A549 (cell line): ENCODE results near the gene PRKAG2. TPM values are rescaled to one million over a fixed set of nuclear protein-coding genes. Genes with fewer than 3 reads are reported as not detected.
A peak's percentile ranks its signal among the peaks of the same experiment; 100 is the strongest.

Source experiments
- ATAC-seq, 2 experiments: fragments of 200-7000 bp in 1 of 2; fragments of >200 bp in 1 of 2; cut with Nextera tagmentation in 1 of 2; cut with Tn5 transposase in 1 of 2; 3 replicates each; pipeline versions ENCODE4 v1.8.0 to v1.9.1; 2018 to 2020; ENCODE audit warnings: mild to moderate bottlenecking in 1 of 2, moderate library complexity in 1 of 2
- CTCF ChIA-PET: fragments of 300-600 bp; sonication (Branson Sonifier 250); formaldehyde crosslinking; extraction: SDS; loops from one replicate; lab custom pipeline; 2021; ENCODE audit warnings: antibody characterized with exemption, inconsistent platforms; lab: Yijun Ruan, JAX
- POLR2A ChIA-PET: fragments of 350-600 bp; formaldehyde crosslinking; extraction: SDS; loops from one replicate; lab custom pipeline; 2021; ENCODE audit warnings: antibody characterized with exemption, inconsistent platforms; lab: Yijun Ruan, JAX
- DNase-seq, 2 experiments: peaks; one replicate each; pipeline versions ENCODE4 v3.0.0 to v3.0.0-alpha.2; 2011 to 2016; ENCODE audit warnings: low read depth in 1 of 2, low spot score in 1 of 2
- FAIRE-seq: peaks from 2 replicates; lab custom pipeline; 2011; peaks lifted over from hg19 to GRCh38; lab: Jason Lieb, UNC
- H3K27ac ChIP-seq, 2 experiments: fragments of >200 bp; sonication (Bioruptor Twin); formaldehyde crosslinking; 3 replicates each; pipeline ENCODE4 v1.5.1; 2016 to 2017
- H3K4me1 ChIP-seq: fragments of >200 bp; sonication (Bioruptor Twin); formaldehyde crosslinking; 3 replicates; pipeline ENCODE4 v1.6.1; 2016
- H3K4me2 ChIP-seq: fragments of >200 bp; sonication (Bioruptor Twin); formaldehyde crosslinking; 3 replicates; pipeline ENCODE4 v1.6.1; 2016
- H3K4me3 ChIP-seq: fragments of >200 bp; sonication (Bioruptor Twin); formaldehyde crosslinking; 3 replicates; pipeline ENCODE4 v1.5.1; 2016
- H3K9me3 ChIP-seq: fragments of >200 bp; sonication (Bioruptor Twin); formaldehyde crosslinking; 3 replicates; pipeline ENCODE4 v1.6.1; 2016
- CEBPB ChIP-seq, 2 experiments: fragments of >200 bp in 1 of 2; sonication (Bioruptor Twin) in 1 of 2; formaldehyde crosslinking in 1 of 2; IDR thresholded peaks; 2 replicates each; pipeline ENCODE4 v1.6.1; 2012 to 2016
- CHD4 ChIP-seq: fragments of 200-600 bp; sonication (generic); IDR thresholded peaks from 2 replicates; pipeline ENCODE4 v1.6.1; 2016; ENCODE audit warnings: antibody characterized with exemption, mild to moderate bottlenecking, borderline replicate concordance
- E2F6 ChIP-seq: IDR thresholded peaks from 2 replicates; pipeline ENCODE4 v1.6.1; 2012; ENCODE audit warnings: low read depth, borderline replicate concordance
- EP300 ChIP-seq, 2 experiments: fragments of >200 bp; sonication (Bioruptor Twin); formaldehyde crosslinking; IDR thresholded peaks; 2 replicates in 1 of 2; 3 replicates in 1 of 2; pipeline ENCODE4 v1.6.1; 2016 to 2017
- FOSB ChIP-seq: fragments of 250-450 bp; sonication (Bioruptor Pico); IDR thresholded peaks from 2 replicates; pipeline ENCODE4 v1.5.0; 2020; ENCODE audit warnings: mild to moderate bottlenecking, moderate library complexity
- FOXS1 ChIP-seq: fragments of 250-450 bp; sonication (Bioruptor Pico); IDR thresholded peaks from 2 replicates; pipeline ENCODE4 v1.5.0; 2020; ENCODE audit warnings: mild to moderate bottlenecking, moderate library complexity
- HDAC2 ChIP-seq: fragments of 200-600 bp; sonication (generic); IDR thresholded peaks from 2 replicates; pipeline ENCODE4 v1.6.1; 2016
- HOXA7 ChIP-seq: fragments of 250-450 bp; sonication (Bioruptor Pico); IDR thresholded peaks from 2 replicates; pipeline ENCODE4 v1.5.0; 2020; ENCODE audit warnings: mild to moderate bottlenecking, moderate library complexity
- KDM1A ChIP-seq: fragments of 200-600 bp; sonication (generic); IDR thresholded peaks from 2 replicates; pipeline ENCODE4 v1.6.1; 2016; ENCODE audit warnings: low read depth, mild to moderate bottlenecking
- KDM5A ChIP-seq: fragments of 200-600 bp; sonication (generic); IDR thresholded peaks from 2 replicates; pipeline ENCODE4 v1.6.1; 2016; ENCODE audit warnings: antibody characterized with exemption, mild to moderate bottlenecking
- MYC ChIP-seq: IDR thresholded peaks from 2 replicates; pipeline ENCODE4 v1.6.1; 2012; ENCODE audit warnings: mild to moderate bottlenecking, inconsistent platforms, low read length, improper control_type of control experiment, borderline replicate concordance
- NFE2L2 ChIP-seq: fragments of 150-350 bp; conservative IDR thresholded peaks from 2 replicates; pipeline ENCODE4 v1.6.1; 2014; ENCODE audit warnings: low read length
- NR3C1 ChIP-seq: fragments of >200 bp; sonication (Bioruptor Twin); formaldehyde crosslinking; IDR thresholded peaks from 3 replicates; pipeline ENCODE4 v1.6.1; 2017
- RAD21 ChIP-seq, 2 experiments: fragments of >200 bp in 1 of 2; sonication (Bioruptor Twin) in 1 of 2; formaldehyde crosslinking in 1 of 2; IDR thresholded peaks in 1 of 2; conservative IDR thresholded peaks in 1 of 2; 2 replicates in 1 of 2; 3 replicates in 1 of 2; pipeline ENCODE4 v1.6.1; 2012 to 2018; ENCODE audit warnings: inconsistent platforms in 1 of 2
- RCOR1 ChIP-seq: fragments of 150-350 bp; IDR thresholded peaks from 2 replicates; pipeline ENCODE4 v1.6.1; 2014; ENCODE audit warnings: antibody characterized with exemption, low read length, low read depth
- TP53 ChIP-seq: fragments of 250-450 bp; sonication (Bioruptor Pico); IDR thresholded peaks from 2 replicates; pipeline ENCODE4 v1.5.0; 2021; ENCODE audit warnings: mild to moderate bottlenecking, moderate library complexity
- ZC3H11A ChIP-seq: fragments of 450-650 bp; IDR thresholded peaks from 2 replicates; pipeline ENCODE4 v1.6.1; 2014; ENCODE audit warnings: antibody characterized with exemption, mild to moderate bottlenecking
- WGBS: methylation state at CpG from one replicate; pipeline ENCODE4 v1.1.6; 2017; ENCODE audit errors: missing lambda C conversion rate; 5-methylcytosine and 5-hydroxymethylcytosine counted together
- polyA plus RNA-seq, 4 experiments: library from polyadenylated mRNA; depleted of rRNA in 3 of 4; stranded (reverse); fragments of >200 nt; fragmentation: RNase III in 1 of 4; extraction: RNeasy Plus Mini Kit Qiagen cat#74134 plus additional on column Dnase treatment in 1 of 4; gene quantifications; 2 replicates in 3 of 4; 3 replicates in 1 of 4; pipeline ENCODE4 v1.2.3, GENCODE V29; 2011 to 2017
- TF ChIP-seq, protein P1 (sequence below): IDR thresholded peaks from 2 replicates; pipeline ENCODE4 v1.6.1; 2012

The PRKAG2 gene
- polyA plus RNA-seq, 2 of the 4 experiments (the other 2 are of a cell fraction): 26.5 to 31.7 TPM

GRCh38 chr7:151553356-151553755 lies 323.6 kb downstream of the PRKAG2 start:
- H3K4me2 ChIP-seq: no peak overlapping the region
- peak; percentile 16 to 28; a peak in 3 of 6 replicates for ATAC-seq
- CTCF ChIA-PET: interaction anchor here (0.8 to 1.5 kb wide), 5 partner anchors 16 to 239 kb away, joined by 3 to 5 read pairs (median 4); no protein-coding TSS in a partner anchor

DNA sequence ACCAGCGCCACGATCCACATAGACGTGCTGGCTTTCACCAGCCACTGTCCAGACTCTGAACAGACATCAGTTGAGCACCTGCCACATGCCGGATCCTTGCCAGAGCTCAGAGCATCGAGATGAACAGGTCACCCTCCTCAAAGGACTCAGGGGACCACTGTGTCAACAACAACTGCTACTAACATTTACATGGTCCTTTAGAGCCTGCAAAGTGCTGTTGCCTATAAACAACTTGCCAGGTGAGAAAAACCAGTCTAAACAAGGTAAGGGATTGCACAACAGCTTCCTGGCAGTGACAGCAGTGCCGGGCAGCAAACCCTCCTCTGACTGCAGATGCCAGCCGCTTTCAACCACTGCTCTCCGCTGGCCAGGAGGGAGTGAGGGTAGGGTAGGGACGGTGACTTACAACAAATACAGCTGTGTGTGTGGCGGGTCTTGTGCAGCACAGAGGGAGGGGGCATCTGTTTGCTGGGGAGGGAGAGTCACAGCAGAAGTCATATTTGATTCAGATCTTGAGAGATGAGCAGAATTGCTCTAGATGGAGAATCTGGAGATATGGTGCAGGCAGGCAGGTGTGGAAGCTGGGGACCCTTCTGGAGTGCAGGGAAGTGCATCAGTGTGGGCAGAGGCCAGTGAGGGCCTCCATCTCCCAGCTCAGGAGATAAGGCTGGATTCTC lies 324.4 kb downstream of the PRKAG2 start:
- 72% methylated on average over 7 of the region's 10 CpGs for WGBS
- peaks cover 20% of the 10 kb centered on the region for H3K4me1 ChIP-seq
- FAIRE-seq: no peak

More at GRCh38 chr7:151553356-151553755, 323.6 kb downstream of the PRKAG2 start:
- peaks cover 20% of the 10 kb centered on the region for H3K4me1 ChIP-seq
- FAIRE-seq (no peak), DNase-seq (no peak)
- 85% methylated on average over 12 of the region's 15 CpGs for WGBS
- no peak overlapping the region for H3K4me3 ChIP-seq
- POLR2A ChIA-PET: interaction anchor here (0.6 kb wide), 1 partner anchor 34 kb away, joined by 3 read pairs; the partner anchor contains the start of gene RHEB
- TF ChIP-seq ZC3H11A (no peak), EP300 (IDR thresholded peaks at IDR 0.05) (no peak), FOSB (CRISPR knock-in tag) (no peak), RAD21 (conservative IDR thresholded peaks at IDR 0.05 in 1 of 2, IDR thresholded peaks at IDR 0.05 in 1 of 2) (no peak), NFE2L2 (no peak), KDM5A (no peak), KDM1A (no peak), HOXA7 (CRISPR knock-in tag) (no peak), CHD4 (no peak), HDAC2 (no peak)
- H3K27ac ChIP-seq: no peak overlapping the region
- H3K9me3 ChIP-seq: no peaks in the 10 kb centered on the region

GRCh38 chr7:151551820-151552219 lies 325.1 kb downstream of the PRKAG2 start:
- DNase-seq (no peak), ATAC-seq (no peak)
- WGBS: 89% methylated on average over 7 of the region's 7 CpGs
- Histone ChIP-seq H3K27ac (peak overlapping the region in 1 of 2 experiments; percentile 15; a peak in 1 of 6 replicates), H3K4me3 (no peak overlapping the region), H3K4me1 (peaks cover 20% of the 10 kb centered on the region)
- POLR2A ChIA-PET: no interaction called here
- TF ChIP-seq E2F6 (no peak), TP53 (no peak), NR3C1 (no peak), MYC (no peak)
- TF ChIP-seq, protein P1, sequence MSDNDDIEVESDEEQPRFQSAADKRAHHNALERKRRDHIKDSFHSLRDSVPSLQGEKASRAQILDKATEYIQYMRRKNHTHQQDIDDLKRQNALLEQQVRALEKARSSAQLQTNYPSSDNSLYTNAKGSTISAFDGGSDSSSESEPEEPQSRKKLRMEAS: no peak
- TF ChIP-seq, all 56 proteins: peak for 0
- no peak for FAIRE-seq
- Histone ChIP-seq H3K9me3 (no peaks in the 10 kb centered on the region), H3K4me2 (no peak overlapping the region)
- CTCF ChIA-PET: interaction anchor here (0.6 to 1.5 kb wide), 4 partner anchors 18 to 238 kb away, joined by 3 to 4 read pairs (median 3); no protein-coding TSS in a partner anchor

More for the DNA sequence above, 324.4 kb downstream of the PRKAG2 start:
- Histone ChIP-seq H3K27ac (no peak overlapping the region), H3K4me3 (no peak overlapping the region), H3K9me3 (no peaks in the 10 kb centered on the region), H3K4me2 (no peak overlapping the region)
- DNase-seq (no peak), ATAC-seq (peak; percentile 31 to 40; a peak in 4 of 6 replicates)
- POLR2A ChIA-PET: no interaction called here
- TF ChIP-seq CEBPB (IDR thresholded peaks at IDR 0.05) (peak in 1 of 2 experiments; percentile 68; a peak in 2 of 4 replicates), FOXS1 (CRISPR knock-in tag) (no peak)
- CTCF ChIA-PET: interaction anchor here (1.0 to 1.5 kb wide), 6 partner anchors 79 to 238 kb away, joined by 3 to 5 read pairs (median 4); no protein-coding TSS in a partner anchor

DNA sequence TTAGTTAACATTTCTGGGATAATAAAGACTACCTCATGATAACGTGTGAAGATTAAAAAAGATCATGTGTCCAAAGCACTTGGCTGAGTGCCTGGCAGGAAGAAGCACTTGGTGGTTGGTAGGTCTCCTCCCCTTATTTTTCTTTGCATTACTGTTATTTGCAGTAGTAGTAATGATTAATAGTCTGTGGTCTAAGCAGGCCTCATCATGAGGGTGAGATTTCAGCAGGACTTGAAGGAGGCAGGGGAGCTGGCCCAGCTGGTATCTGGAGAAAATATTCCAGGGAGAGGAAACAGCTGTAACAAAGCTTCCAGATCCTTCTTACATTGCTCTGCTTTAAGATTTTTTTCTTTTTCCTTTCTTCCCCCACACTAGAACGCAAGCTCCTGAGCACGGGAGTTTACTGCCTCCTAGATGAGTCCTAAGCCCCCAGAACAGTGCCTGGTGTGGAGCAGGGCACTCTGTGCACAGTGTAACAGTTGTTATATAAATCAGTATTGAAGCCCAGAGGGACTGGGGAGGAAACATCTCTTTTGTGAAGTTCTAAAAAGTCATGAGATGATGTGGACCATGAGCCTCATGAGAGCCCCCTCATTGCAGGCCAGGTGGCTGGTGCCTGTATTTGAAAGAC lies 326.1 kb downstream of the PRKAG2 start:
- Histone ChIP-seq H3K27ac (peak overlapping the region; percentile 18 to 66; a peak in 3 of 6 replicates), H3K9me3 (no peaks in the 10 kb centered on the region), H3K4me2 (peak overlapping the region; percentile 52), H3K4me1 (peaks cover 20% of the 10 kb centered on the region), H3K4me3 (no peak overlapping the region)
- TF ChIP-seq, protein P1: peak; percentile 48
- no peak for TF ChIP-seq RCOR1
- FAIRE-seq: no peak
- 15% methylated on average over 3 of the region's 3 CpGs for WGBS
- ATAC-seq: peak; percentile 49 to 76
- DNase-seq: peak; percentile 68 to 77
- ChIA-PET CTCF (interaction anchor here (0.6 to 1.0 kb wide), 5 partner anchors 52 to 232 kb away, joined by 3 to 5 read pairs (median 3); no protein-coding TSS in a partner anchor), POLR2A (no interaction called here)
